ENCODE results near the gene PLCL2.

Gene PLCL2

GRCh38 chr3:17059989-17060550 lies 175.3 kb downstream of the PLCL2 start:
- no peak overlapping the region for H3K27ac ChIP-seq (ENCODE audit: low read depth, low read length)
- H3K4me1 ChIP-seq (ENCODE audit: control insufficient read depth in 1 of 2, insufficient read depth in 2 of 2, low read length in 2 of 2): no peaks in the 10 kb centered on the region
- no peaks in the 10 kb centered on the region for H3K27me3 ChIP-seq (ENCODE audit: control insufficient read depth in 1 of 2, insufficient read depth in 2 of 2, low read length in 2 of 2)
- no peak overlapping the region for H3K9ac ChIP-seq (ENCODE audit: low read depth in 1 of 2, low read length in 2 of 2)
- no peaks in the 10 kb centered on the region for H3K36me3 ChIP-seq (ENCODE audit: control insufficient read depth in 1 of 2, insufficient read depth in 2 of 2, low read length in 2 of 2)
- no peak overlapping the region for H3K4me3 ChIP-seq (ENCODE audit: low read depth in 1 of 2, low read length in 2 of 2)
- no peaks in the 10 kb centered on the region for H3K9me3 ChIP-seq (ENCODE audit: control insufficient read depth in 1 of 2, low read length in 2 of 2)

- H3K27me3 ChIP-seq (ENCODE audit: control insufficient read depth in 1 of 2, insufficient read depth in 2 of 2, low read length in 2 of 2): no peaks in the 10 kb centered on the region
Measured at GRCh38 chr3:17061005-17061404, 176.2 kb downstream of the PLCL2 start.

GRCh38 chr3:17062736-17063135 lies 178.0 kb downstream of the PLCL2 start:
- Histone ChIP-seq H3K4me1 (ENCODE audit: control insufficient read depth in 1 of 2, insufficient read depth in 2 of 2, low read length in 2 of 2) (no peaks in the 10 kb centered on the region), H3K9ac (ENCODE audit: low read depth in 1 of 2, low read length in 2 of 2) (no peak overlapping the region), H3K4me3 (ENCODE audit: low read depth in 1 of 2, low read length in 2 of 2) (no peak overlapping the region), H3K9me3 (ENCODE audit: control insufficient read depth in 1 of 2, low read length in 2 of 2) (no peaks in the 10 kb centered on the region), H3K27ac (ENCODE audit: low read depth, low read length) (no peak overlapping the region), H3K27me3 (ENCODE audit: control insufficient read depth in 1 of 2, insufficient read depth in 2 of 2, low read length in 2 of 2) (no peaks in the 10 kb centered on the region), H3K36me3 (ENCODE audit: control insufficient read depth in 1 of 2, insufficient read depth in 2 of 2, low read length in 2 of 2) (peaks cover 0 to under 1% of the 10 kb centered on the region in 2 donors)

More at GRCh38 chr3:17061005-17061404, 176.2 kb downstream of the PLCL2 start:
- no peaks in the 10 kb centered on the region for H3K36me3 ChIP-seq (ENCODE audit: control insufficient read depth in 1 of 2, insufficient read depth in 2 of 2, low read length in 2 of 2)
- no peaks in the 10 kb centered on the region for H3K9me3 ChIP-seq (ENCODE audit: control insufficient read depth in 1 of 2, low read length in 2 of 2)
- no peak overlapping the region for H3K9ac ChIP-seq (ENCODE audit: low read depth in 1 of 2, low read length in 2 of 2)
- no peaks in the 10 kb centered on the region for H3K4me1 ChIP-seq (ENCODE audit: control insufficient read depth in 1 of 2, insufficient read depth in 2 of 2, low read length in 2 of 2)
- no peak overlapping the region for H3K4me3 ChIP-seq (ENCODE audit: low read depth in 1 of 2, low read length in 2 of 2)
- no peak overlapping the region for H3K27ac ChIP-seq (ENCODE audit: low read depth, low read length)

DNA sequence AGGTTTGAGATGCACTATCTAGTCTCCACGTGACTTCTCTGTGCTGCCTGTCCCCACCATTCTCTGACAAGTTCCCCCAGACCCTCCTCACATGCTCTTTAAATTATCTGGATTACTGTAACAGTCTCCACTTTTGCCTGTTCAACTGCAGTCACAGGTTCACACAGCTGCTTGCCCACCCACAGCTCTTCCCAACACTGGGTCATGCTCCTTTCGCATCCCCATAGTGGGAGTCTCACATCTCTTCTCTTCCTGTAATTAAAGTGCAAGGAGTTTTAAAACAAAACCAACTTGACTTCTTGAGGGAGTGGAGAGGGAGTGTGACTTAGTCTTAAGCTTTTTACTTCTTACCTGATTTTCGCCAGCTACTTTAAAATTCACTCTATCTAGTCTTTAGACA lies 178.8 kb downstream of the PLCL2 start:
- Histone ChIP-seq H3K4me3 (ENCODE audit: low read depth in 1 of 2, low read length in 2 of 2) (no peak overlapping the region), H3K36me3 (ENCODE audit: control insufficient read depth in 1 of 2, insufficient read depth in 2 of 2, low read length in 2 of 2) (peaks cover 0 to 5% of the 10 kb centered on the region in 2 donors), H3K9ac (ENCODE audit: low read depth in 1 of 2, low read length in 2 of 2) (no peak overlapping the region), H3K27me3 (ENCODE audit: control insufficient read depth in 1 of 2, insufficient read depth in 2 of 2, low read length in 2 of 2) (no peaks in the 10 kb centered on the region), H3K27ac (ENCODE audit: low read depth, low read length) (no peak overlapping the region), H3K9me3 (ENCODE audit: control insufficient read depth in 1 of 2, low read length in 2 of 2) (no peaks in the 10 kb centered on the region), H3K4me1 (ENCODE audit: control insufficient read depth in 1 of 2, insufficient read depth in 2 of 2, low read length in 2 of 2) (no peaks in the 10 kb centered on the region)

GRCh38 chr3:17065315-17065714 lies 180.6 kb downstream of the PLCL2 start:
- Histone ChIP-seq H3K27ac (ENCODE audit: low read depth, low read length) (no peak overlapping the region), H3K4me3 (ENCODE audit: low read depth in 1 of 2, low read length in 2 of 2) (no peak overlapping the region), H3K9ac (ENCODE audit: low read depth in 1 of 2, low read length in 2 of 2) (no peak overlapping the region), H3K27me3 (ENCODE audit: control insufficient read depth in 1 of 2, insufficient read depth in 2 of 2, low read length in 2 of 2) (no peaks in the 10 kb centered on the region), H3K9me3 (ENCODE audit: control insufficient read depth in 1 of 2, low read length in 2 of 2) (no peaks in the 10 kb centered on the region), H3K4me1 (ENCODE audit: control insufficient read depth in 1 of 2, insufficient read depth in 2 of 2, low read length in 2 of 2) (no peaks in the 10 kb centered on the region), H3K36me3 (ENCODE audit: control insufficient read depth in 1 of 2, insufficient read depth in 2 of 2, low read length in 2 of 2) (peaks cover 5 to 14% of the 10 kb centered on the region in 2 donors)

- H3K36me3 ChIP-seq (ENCODE audit: control insufficient read depth in 1 of 2, insufficient read depth in 2 of 2, low read length in 2 of 2): peaks cover 5 to 16% of the 10 kb centered on the region in 2 donors
- no peak overlapping the region for H3K4me3 ChIP-seq (ENCODE audit: low read depth in 1 of 2, low read length in 2 of 2)
- no peaks in the 10 kb centered on the region for H3K27me3 ChIP-seq (ENCODE audit: control insufficient read depth in 1 of 2, insufficient read depth in 2 of 2, low read length in 2 of 2)
- H3K9ac ChIP-seq (ENCODE audit: low read depth in 1 of 2, low read length in 2 of 2): no peak overlapping the region
- no peaks in the 10 kb centered on the region for H3K9me3 ChIP-seq (ENCODE audit: control insufficient read depth in 1 of 2, low read length in 2 of 2)
- no peak overlapping the region for H3K27ac ChIP-seq (ENCODE audit: low read depth, low read length)
- no peaks in the 10 kb centered on the region for H3K4me1 ChIP-seq (ENCODE audit: control insufficient read depth in 1 of 2, insufficient read depth in 2 of 2, low read length in 2 of 2)
Measured at GRCh38 chr3:17065881-17066280, 181.1 kb downstream of the PLCL2 start.

DNA sequence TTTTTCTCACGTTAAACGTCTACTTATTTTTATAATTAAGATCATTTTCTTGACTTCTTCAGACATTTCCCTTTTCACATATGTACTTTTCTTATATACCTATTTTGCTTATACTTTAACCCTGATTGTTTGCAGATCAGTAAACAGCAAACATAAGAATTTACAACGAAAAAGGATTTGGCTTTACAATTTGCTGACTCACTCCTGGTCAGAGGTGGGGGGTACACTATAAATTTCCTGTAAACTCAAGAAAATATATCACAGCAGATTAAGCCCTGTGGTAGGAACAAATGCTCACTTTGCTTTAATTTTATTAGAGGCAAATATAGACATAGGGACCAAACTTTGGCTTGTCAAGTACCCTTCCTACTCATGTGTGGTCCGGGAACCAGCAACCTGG lies 185.0 kb downstream of the PLCL2 start:
- Histone ChIP-seq H3K36me3 (ENCODE audit: control insufficient read depth in 1 of 2, insufficient read depth in 2 of 2, low read length in 2 of 2) (peaks cover 5 to 18% of the 10 kb centered on the region in 2 donors), H3K9me3 (ENCODE audit: control insufficient read depth in 1 of 2, low read length in 2 of 2) (no peaks in the 10 kb centered on the region), H3K27me3 (ENCODE audit: control insufficient read depth in 1 of 2, insufficient read depth in 2 of 2, low read length in 2 of 2) (no peaks in the 10 kb centered on the region), H3K9ac (ENCODE audit: low read depth in 1 of 2, low read length in 2 of 2) (no peak overlapping the region), H3K27ac (ENCODE audit: low read depth, low read length) (no peak overlapping the region), H3K4me3 (ENCODE audit: low read depth in 1 of 2, low read length in 2 of 2) (no peak overlapping the region), H3K4me1 (ENCODE audit: control insufficient read depth in 1 of 2, insufficient read depth in 2 of 2, low read length in 2 of 2) (no peaks in the 10 kb centered on the region)

- no peak overlapping the region for H3K4me3 ChIP-seq (ENCODE audit: low read depth in 1 of 2, low read length in 2 of 2)
- peaks cover 5 to 18% of the 10 kb centered on the region in 2 donors for H3K36me3 ChIP-seq (ENCODE audit: control insufficient read depth in 1 of 2, insufficient read depth in 2 of 2, low read length in 2 of 2)
- H3K9me3 ChIP-seq (ENCODE audit: control insufficient read depth in 1 of 2, low read length in 2 of 2): no peaks in the 10 kb centered on the region
- H3K4me1 ChIP-seq (ENCODE audit: control insufficient read depth in 1 of 2, insufficient read depth in 2 of 2, low read length in 2 of 2): no peaks in the 10 kb centered on the region
- H3K9ac ChIP-seq (ENCODE audit: low read depth in 1 of 2, low read length in 2 of 2): no peak overlapping the region
- H3K27me3 ChIP-seq (ENCODE audit: control insufficient read depth in 1 of 2, insufficient read depth in 2 of 2, low read length in 2 of 2): no peaks in the 10 kb centered on the region
- H3K27ac ChIP-seq (ENCODE audit: low read depth, low read length): no peak overlapping the region
Measured at GRCh38 chr3:17070161-17070959, 185.6 kb downstream of the PLCL2 start.

DNA sequence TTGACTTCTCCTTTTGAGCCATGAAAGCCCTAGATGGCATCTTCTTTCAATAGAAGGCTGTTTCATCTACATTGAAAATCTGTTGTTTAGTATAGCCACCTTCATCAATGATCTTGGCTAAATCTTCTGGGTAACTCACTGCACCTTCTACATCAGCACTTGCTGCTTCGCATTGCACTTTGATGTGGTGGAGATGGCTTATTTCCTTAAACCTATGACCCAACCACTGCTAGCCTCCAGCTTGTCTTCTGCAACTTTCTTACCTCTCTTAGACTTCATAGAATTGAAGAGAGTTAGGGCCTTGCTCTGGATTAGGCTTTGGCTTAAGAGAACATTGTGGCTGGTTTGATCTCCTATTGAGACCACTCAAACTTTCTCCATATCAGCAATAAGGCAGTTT lies 189.8 kb downstream of the PLCL2 start:
- Histone ChIP-seq H3K4me1 (ENCODE audit: control insufficient read depth in 1 of 2, insufficient read depth in 2 of 2, low read length in 2 of 2) (no peaks in the 10 kb centered on the region), H3K4me3 (ENCODE audit: low read depth in 1 of 2, low read length in 2 of 2) (no peak overlapping the region), H3K36me3 (ENCODE audit: control insufficient read depth in 1 of 2, insufficient read depth in 2 of 2, low read length in 2 of 2) (peaks cover 0 to 18% of the 10 kb centered on the region in 2 donors)

GRCh38 chr3:17075358-17075757 lies 190.6 kb downstream of the PLCL2 start:
- no peaks in the 10 kb centered on the region for H3K27me3 ChIP-seq (ENCODE audit: control insufficient read depth in 1 of 2, insufficient read depth in 2 of 2, low read length in 2 of 2)
- H3K9ac ChIP-seq (ENCODE audit: low read depth in 1 of 2, low read length in 2 of 2): no peak overlapping the region
- H3K36me3 ChIP-seq (ENCODE audit: control insufficient read depth in 1 of 2, insufficient read depth in 2 of 2, low read length in 2 of 2): peaks cover 0 to 14% of the 10 kb centered on the region in 2 donors
- H3K9me3 ChIP-seq (ENCODE audit: control insufficient read depth in 1 of 2, low read length in 2 of 2): no peaks in the 10 kb centered on the region
- H3K4me3 ChIP-seq (ENCODE audit: low read depth in 1 of 2, low read length in 2 of 2): no peak overlapping the region
- no peaks in the 10 kb centered on the region for H3K4me1 ChIP-seq (ENCODE audit: control insufficient read depth in 1 of 2, insufficient read depth in 2 of 2, low read length in 2 of 2)
- no peak overlapping the region for H3K27ac ChIP-seq (ENCODE audit: low read depth, low read length)

More for the DNA sequence above, 189.8 kb downstream of the PLCL2 start:
- no peak overlapping the region for H3K9ac ChIP-seq (ENCODE audit: low read depth in 1 of 2, low read length in 2 of 2)
- no peaks in the 10 kb centered on the region for H3K27me3 ChIP-seq (ENCODE audit: control insufficient read depth in 1 of 2, insufficient read depth in 2 of 2, low read length in 2 of 2)
- no peaks in the 10 kb centered on the region for H3K9me3 ChIP-seq (ENCODE audit: control insufficient read depth in 1 of 2, low read length in 2 of 2)
- H3K27ac ChIP-seq (ENCODE audit: low read depth, low read length): no peak overlapping the region
